GM19023 (cell line): ENCODE results near the gene CTIF.

ENCODE experiments used
- ATAC-seq: cut with Tn5 transposase; IDR thresholded peaks from one replicate; pipeline ENCODE4 v1.9.1; 2021; ENCODE audit warnings: mild to moderate bottlenecking, moderate library complexity; ENCODE audit not compliant: unreplicated experiment

CTIF gene

DNA sequence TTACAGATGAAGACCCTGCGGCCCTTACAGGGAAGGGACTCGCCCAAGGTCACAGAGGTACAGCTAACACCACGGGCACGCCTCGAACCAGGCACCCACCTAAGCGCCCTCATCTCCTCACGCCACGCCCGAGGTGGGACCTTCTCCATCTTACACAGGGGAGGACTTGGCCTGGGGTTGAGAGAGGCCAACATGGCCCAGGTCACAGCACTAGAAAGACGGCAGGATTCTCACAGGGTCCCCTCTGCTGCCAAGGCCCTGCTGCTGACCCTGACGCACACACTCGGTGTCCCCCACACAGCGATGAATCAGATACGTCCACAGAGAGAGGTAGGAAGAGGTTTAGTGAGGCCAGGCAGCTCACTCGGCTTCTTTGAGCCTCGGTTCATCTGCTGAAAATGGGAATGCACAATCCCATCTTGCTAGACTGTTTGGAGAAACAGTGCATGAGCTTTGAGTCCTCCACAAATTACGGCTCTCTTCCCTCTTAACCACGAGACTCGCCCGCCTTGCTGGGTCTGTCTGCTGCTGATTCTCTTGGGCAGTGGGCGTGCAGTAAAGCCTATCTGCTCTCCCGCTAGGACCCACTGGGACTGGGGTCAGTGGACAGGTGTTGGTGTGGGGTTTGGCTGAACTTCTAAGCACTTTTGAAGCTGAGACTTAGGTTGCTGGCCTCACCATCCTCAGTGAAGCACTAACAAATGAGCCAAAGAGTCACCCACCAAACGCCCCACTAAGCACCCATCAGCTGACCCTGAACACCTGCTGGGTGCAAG lies 332.7 kb downstream of the CTIF start:
- no peak for ATAC-seq

DNA sequence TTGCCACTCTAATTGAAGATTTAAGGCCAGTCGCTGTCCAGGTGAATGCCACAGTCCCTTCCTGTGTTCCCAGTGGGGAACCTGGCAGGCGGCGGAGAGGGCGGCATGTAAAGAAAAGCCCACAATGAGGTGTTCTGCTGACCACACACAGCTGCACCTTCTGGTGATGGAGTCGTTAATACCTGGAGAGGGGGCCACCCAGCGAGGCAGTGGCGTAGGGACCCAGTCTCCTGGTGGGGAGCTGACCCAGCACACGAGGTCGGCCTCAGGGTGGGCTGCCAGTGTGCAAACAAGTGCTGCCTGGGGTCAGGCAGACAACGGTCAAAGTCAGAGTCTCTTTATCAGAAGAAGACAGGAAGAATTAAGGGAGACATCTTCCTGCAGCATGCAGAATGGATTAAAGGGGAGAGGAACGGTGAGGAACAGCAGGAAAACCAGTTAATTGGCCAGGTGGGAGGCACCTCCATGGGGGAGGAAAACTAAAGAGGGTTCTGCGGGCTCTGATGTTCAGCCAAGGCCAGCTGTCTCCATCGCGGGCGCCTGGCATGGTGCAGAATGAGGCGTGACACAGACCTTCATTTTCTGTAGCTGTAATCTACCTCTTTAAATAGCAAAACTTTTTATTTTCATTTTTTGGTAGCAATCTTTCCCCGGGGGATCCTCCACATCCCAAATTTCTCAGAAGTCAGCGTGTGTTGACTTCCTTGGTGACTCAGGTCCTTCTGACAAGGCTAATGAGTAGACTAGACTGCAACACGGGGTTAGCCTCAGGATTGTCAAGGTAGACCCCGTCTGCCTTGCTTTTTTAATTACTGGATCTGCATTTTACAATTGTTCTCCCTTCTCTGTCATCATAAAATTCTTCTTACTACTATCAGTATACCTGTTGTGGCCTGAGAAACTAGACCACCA lies 333.7 kb downstream of the CTIF start:
- ATAC-seq: no peak

DNA sequence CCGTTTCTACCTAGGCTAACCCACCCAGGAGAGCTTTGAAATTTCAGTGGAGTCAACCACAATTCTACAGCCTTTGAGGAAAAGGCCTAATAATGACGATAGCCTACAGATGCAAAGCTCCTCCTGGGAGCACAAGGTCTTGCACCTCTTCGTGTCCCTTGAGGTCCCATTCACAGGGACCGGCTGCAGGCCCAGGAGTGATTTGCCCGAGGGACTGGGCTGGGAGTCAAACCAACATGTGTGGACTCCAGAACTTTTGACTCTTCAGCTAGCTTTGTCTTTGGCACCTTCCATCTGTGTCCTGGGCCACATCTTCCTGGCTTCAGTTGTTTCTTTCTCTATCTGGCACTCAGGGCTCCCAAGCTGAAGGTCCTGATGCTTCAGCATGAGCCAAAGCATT lies 335.4 kb downstream of the CTIF start:
- ATAC-seq: no peak

DNA sequence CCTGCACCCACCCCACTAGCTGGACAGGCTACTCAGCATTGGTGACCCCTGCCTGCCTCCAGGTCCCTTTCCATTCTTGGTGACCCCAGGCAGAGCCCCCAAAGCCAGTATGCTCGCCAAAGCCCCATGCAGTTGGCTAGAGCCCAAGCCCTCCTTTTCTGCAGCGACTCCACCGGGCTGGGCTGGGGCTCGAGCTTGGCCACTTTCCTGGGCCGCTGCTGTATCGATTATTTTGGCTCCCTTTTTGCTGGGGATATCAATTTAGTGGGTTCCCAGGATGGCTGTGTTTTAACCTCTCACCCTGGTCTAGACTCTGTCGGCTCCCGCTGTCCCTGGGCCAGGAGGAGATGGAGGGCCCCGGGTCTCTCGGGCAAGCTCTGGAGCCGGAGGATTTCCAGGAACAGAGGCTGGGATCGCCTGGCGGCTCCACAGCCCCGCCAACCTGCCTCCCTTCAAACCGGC lies 335.9 kb downstream of the CTIF start:
- no peak for ATAC-seq

DNA sequence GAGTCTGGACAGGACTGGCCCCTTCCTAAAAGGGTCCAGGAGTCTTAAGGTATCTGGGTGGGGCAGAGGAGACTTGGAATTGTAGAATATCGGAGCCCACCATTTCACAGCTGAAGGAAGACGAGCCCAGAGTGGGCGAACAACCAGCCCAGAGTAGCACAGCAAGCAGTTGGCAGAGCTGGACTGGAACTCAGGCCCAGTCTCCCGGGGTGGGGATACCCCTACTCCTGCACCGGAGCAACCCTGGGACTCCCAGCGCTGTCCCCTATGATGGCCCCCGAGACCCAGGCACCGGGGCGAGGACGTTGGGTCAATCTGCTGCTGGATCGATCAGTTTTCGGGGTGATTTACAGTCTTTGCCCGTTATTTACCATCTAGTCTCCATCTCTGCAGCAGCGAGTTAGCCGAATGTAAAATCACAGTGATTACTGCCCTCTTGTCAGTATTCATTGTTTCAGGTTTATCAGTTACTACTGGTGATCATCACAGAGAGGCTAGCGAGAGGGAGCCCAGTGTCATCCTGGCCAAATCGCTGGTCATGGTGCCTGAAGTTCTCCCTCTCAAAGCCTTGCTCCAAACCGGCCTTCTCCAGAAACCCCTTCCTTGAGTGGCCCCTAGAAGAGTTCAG lies 336.6 kb downstream of the CTIF start:
- no peak for ATAC-seq

DNA sequence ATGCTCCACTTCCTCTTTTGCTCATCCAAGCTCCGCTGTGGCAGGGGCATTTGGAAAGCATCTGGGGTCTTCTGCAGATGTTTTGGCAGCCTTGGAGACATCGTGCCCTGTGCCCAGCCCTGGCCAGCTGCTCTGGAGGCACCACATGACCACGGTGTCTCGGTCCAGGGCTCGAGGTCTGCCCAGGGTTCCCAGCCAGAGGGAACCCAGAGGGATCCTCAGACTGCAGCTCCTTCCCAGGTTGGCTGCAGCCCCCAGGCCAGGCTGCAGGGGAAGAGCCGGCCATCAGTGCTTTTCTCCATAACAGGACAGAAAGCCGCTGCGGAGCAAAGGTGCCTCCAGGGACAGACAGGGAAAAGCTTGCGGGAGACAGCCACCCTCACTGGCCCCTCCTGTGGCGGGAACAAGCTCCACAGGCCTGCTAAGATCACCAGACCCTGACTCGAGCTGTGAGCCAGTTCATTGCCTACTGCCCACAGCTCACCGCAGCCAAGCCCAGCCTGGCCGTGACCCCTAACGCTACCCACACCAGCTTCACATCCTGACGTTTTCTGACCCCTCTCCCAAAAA lies 337.2 kb downstream of the CTIF start:
- no peak for ATAC-seq

DNA sequence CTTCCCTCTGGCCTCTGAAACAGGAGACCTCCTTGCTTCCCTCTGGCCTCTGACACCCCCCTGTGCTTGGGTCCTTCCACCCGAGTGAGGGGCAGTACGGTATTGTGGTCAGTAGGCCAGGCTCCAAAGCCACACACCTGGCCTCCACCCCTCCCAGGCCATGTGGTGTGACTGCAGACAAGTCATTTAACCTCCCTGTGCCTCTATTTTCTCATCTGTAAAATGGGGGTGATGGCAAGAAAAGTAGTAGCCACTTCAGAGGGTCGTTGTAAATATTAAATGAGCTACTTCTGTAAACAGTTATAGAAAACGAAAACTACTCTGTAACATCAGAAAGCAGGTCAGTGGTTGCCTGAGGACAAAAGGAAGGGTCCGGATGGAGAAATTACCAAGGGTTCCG lies 337.8 kb downstream of the CTIF start:
- no peak for ATAC-seq

DNA sequence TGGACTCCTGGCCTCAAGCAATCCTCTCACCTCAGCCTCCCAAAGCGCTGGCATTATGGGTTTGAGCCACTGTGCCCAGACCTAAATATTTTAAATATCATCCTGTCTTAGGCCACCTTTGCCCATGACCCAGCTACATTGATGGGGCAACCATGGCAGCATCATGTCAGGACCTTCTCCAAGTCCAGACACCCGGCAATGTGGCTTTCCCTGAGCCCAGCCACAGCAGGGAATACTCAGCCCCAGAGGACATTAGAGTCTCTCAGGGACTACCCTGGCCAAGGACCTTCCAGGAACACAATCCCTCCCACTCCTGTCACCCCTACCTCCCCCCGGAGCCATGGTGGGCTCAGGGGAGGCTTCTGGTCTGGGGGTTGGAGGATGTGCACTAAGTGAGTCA lies 339.1 kb downstream of the CTIF start:
- ATAC-seq: no peak

DNA sequence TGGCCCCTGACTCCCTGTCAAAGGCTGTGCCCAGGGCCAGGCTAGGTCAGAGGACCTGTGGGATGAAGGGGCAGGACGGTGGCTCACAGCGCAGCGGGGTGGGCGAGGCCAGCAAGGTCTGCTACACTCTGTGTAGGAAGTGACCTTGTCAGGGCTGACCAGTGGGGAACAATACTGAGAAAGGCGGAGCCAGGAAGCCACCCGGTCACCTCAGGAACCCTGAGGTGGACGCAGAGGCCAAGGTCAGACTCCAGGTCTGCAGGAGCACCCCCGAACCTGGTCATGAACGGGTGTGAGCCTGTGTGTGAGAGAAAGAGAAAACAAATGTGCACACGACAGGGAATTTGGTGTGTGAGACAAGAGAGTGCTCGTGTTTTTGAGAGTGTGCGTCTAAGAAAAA lies 339.6 kb downstream of the CTIF start:
- ATAC-seq: no peak

DNA sequence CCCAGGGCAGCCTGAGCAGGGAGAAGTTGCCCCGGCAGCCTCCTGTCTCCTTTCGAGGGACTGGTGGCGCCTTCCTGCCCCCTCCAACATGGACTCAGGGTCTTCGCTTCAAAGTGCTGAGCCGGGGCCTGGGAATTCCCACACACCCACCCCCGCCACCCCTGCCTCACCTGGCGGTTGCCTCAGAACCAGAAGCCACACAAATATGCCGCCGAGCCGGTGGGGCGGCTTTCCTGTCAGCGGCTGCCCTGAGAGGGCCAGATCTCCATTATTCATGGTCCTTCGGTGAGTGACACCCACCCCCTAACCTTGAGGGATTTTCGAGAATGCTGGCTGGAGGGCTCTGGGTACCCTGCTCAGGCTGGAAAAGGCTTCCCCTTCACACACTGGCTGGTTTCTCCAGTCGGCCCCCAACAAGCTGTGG lies 340.2 kb downstream of the CTIF start:
- no peak for ATAC-seq

DNA sequence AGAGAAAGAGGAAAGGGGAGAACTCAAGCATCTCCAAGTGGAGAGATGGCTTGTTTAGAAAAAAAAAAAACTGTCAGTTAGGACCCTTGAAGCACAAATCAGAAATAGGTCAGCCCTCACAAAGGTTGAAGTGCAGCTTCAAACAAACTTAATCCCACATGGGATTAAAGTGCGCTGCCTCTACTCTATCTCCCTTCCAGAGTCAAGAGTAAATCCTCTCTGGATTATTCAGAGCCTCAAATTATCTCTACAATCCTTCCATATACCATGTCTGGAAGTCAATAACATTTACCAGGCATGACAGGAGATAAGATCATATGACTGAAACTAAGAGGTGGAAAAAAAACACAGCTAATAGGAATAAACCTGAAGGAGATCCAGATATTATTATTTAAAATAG lies 342.1 kb downstream of the CTIF start:
- ATAC-seq: no peak

DNA sequence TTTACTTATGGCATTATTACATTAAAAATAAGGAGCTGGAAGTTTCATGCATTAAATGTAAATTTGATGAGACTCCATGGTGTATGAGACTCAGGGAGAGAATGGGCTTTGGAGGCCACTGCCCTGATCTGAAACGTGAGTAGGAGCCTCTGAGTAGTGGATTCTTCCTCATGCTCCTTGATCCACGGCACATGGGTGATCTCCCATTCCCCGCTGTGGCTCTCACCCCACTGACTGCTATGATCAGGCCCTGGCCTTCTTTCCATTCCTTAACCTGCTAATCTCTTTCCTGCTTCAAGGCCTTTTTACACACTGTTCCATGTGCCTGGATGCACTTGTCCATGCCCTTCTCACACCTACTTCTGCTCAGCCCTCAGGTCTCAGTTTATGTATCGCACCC lies 343.5 kb downstream of the CTIF start:
- no peak for ATAC-seq

DNA sequence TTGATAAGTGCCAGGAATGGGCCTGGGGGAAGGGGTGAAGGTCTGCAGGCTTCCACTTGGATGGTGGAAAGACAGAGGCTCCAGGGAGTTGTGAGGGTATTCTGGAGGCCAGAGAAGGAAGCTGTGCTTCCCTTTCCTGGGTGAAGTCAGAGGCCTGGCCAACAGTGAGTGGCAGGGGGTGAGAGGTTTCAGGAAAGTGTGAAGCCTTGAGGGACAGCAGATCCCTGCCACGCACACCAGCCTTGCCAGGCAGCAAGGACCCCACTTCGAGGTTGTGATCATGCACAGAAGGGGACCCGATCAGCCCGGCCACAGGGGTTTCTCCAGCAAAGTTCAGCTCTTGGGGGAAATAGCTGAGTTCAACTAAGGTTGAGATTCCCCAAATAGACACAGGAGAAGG lies 345.5 kb downstream of the CTIF start:
- no peak for ATAC-seq

DNA sequence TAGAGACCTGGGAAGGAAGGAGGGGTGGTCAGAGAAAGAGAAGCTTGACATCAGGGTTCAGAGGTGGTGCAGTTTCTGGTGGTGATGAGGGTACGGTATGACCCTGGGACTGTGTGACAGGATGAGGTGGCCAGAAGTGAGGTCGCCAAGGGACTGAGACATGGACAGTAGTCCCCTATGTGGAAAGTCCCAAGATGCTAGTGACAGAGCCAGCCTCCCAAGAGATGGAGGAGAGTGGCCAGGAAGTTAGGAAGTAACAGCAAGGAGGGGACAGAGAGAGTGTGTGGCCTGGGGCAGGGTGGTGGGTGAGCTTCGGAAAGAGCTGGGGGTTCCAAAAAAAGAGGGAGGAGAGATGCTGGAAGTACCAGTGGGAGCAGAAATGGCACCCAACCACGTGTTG lies 345.9 kb downstream of the CTIF start:
- ATAC-seq: no peak

DNA sequence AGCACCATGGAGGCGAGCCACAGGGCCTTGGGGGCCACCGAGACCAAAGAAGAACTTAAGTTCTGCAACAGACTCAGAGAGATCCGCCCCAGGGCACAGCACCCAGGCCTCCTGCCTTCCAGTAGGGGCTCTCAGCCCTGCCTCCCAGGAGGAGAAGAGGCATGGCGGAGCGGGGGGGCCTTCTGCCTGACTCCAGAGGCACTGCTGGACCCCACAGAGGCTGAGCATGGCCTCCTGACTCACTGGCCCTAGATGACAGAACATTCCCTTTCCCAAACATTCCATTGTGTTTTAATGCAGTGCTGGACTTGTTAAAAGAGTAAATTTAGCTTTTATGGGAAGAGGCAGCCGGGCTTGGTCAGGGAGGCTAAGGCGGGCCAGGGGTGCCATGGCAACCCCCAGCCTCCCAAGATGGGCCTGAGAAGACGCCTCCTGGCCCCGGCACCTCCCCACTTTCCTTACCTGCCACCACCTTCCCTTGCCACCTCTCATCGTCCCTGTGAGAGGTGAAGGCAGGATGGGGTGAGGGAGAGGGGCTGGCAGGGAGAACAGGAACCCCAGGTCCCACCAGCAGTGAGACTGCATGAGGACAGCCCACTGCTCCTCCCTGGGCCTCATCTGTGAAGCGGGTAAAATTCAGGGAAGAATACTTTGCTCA lies 346.6 kb downstream of the CTIF start:
- ATAC-seq: no peak

DNA sequence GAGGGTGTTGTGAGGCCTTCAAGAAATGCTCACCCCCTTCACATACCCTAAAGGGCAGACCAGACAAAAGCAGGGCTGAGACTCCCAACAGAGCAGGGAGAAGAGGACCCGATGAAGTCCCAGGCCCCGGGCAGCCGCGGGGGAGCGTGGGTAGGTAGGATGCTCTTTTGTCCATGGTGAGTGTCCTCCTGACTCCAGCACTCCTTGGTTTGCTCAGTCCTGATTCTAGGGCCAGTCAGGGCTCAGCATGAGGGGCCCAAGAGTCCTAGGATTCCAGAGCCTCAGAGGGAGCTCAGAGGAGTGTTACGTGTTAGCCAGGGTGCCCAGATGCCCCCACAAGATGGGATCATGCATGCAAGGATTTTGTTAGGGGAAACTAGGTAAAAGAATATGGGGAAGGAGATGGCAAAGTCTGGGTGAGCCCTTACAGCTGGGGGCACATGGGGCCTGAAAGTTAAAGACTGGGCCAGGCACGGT lies 347.1 kb downstream of the CTIF start:
- ATAC-seq: no peak

DNA sequence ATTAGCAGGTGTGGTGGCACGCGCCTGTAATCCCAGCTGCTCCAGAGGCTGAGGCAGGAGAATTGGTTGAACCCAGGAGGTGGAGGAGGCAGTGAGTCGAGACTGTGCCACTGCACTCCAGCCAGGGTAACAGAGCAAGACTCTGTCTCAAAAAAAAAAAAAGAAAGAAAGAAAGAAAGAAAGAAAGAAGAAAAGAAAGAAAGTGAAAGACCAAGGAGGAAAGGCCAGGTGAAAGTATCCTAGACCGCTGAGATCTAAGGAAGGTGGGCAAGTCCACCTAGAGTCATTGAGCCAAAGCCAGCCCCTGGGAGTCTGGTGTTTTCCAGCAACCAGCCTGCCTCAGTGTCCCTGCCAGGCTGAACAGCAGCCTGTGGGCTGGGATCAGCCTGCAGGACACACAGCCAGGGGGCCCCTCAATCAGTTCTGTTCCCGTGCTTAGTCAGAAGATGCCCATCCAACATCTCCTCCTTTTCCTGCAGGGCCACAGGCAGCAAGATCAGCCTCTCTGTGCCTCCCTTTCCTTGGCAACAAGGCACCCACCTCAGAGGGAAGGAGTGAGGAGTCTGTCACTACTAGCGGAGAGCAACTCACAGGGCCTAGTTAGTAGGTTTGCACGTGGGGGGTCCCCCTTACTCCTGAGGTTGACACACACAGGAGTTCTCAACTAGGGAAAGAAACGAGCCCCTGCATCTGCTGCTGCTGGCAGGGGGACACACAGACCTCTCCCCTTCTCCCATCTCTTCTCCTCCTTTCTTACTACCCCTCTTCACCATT lies 347.9 kb downstream of the CTIF start:
- no peak for ATAC-seq

DNA sequence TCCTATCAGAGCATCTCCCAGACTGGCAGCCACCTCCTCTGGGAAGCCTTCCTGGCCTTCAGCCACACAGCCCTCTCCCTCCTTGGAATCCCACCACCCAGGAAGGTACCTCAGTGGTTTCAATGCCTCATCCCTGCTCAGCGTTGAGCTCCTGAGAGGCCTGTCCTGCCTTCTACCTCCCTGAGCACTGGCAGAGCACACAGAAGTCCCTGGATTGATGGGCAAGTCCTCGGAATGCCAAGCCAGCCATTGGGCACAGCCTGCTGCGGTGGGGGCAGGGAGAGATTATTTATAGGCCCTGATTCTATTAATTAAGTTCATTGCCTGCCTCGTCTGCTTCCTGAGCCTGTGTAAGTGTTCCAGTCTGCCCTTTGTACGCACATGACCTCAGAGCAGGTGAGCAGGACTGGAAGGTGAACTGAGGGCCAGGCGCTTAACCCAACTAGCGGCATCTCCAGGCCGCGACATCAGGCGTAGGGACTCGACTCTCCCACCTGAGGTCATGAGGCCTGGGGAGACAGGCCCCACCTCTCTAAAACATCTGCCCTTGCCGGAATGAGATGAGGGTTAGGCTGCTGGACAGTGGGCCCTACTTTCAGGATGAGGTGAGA lies 348.6 kb downstream of the CTIF start:
- ATAC-seq: no peak
